NCI-H2227 (cell line): ENCODE results near the gene TTLL11.
"Not testable (repeated sequence)": the region's sequence is repeated elsewhere in the genome, so short reads cannot be mapped to it uniquely, and the experiment has no call there.

Experiments used
- DNase-seq: peaks from one replicate; lab custom pipeline; 2025; ENCODE audit not compliant: unreplicated experiment; lab: John Stamatoyannopoulos, UW

The TTLL11 gene

DNA sequence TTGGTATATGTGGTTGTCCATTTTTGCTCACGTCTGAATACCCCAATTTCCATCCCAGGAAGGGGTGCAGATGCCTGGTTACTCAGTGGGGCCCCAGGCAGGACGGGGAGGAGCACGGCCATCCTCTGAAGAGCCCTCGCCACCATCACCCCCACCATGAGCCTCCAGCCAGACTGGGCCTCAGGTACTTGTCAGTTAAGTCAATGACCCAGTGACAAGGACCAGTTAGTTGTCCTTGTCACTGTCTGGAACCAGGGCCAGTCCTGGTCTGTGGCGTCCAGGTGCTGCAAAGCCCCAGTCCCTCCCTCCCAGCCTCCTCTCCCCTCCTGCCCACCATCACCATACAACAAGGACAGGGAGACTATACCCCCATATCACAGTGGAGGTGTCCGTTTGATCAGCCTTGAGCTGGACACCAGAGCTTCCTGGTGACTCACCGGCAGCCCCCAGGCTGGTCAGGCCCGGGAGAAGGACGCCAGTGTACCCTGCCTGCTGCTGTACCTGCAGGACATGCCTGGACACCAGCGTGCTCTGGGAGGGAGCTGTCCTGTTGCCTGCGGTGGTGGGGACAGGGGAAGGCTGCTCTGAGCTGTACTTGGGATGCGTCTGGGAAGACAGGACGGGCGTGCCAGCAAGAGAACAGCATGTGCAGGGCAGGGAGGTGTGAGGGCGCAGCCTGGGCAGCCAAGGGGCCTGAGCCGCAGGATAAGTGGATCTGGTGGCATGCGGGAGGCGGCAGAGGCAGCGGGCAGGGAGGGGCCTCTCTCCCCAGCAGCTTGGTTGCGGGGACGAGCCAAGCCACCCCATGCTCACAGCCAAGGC lies 32.6 kb upstream of the TTLL11 start:
- DNase-seq, result no peak

GRCh38 chr9:122125158-122125508 lies 32.0 kb upstream of the TTLL11 start:
- DNase-seq, result peak; percentile 71

DNA sequence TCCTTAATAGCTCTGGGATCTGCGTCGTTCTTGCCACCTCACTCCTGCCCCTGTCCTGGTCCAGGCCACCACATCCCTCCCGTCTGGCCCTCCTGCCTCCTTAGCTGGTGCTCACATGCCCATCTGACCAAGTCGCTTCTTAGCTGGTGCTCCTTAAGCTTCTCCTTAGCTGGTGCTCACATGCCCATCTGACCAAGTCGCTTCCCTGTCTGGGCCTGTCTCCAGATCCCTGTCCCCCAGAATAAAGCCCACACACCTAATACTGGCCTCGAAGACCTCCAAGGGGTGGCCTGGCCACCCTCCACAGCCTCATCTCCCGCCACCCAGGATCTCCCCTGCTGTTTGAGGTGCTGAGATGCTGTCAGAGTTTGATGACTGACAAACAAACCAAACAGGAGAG lies 31.4 kb upstream of the TTLL11 start:
- no peak for DNase-seq

- DNase-seq, result no peak
Observed at GRCh38 chr9:122124048-122124447, 30.9 kb upstream of the TTLL11 start.

- peak; percentile 70 for DNase-seq
Observed at GRCh38 chr9:122122903-122123632, 30.0 kb upstream of the TTLL11 start.

DNA sequence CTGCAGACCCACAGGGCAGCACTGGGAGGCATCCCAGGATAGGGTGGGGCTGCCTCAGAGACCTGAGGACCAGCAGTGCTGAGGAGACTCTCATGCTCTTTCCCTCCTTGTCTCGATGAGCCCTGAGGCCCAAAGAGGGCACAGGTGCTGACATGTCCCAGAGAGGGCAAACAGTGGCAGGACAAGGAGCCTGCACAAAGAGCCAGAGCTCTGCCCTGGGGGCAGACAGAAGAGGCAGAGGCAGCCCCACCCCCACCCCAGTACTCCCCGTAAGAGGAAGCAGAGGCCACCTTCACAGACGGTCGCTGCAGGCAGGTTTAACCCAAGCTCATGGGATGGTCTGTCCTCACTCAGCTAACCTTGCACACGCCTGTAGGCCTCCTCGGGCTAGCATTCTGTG lies 29.4 kb upstream of the TTLL11 start:
- DNase-seq, result no peak

GRCh38 chr9:122121931-122122330 lies 28.8 kb upstream of the TTLL11 start:
- no peak for DNase-seq

DNA sequence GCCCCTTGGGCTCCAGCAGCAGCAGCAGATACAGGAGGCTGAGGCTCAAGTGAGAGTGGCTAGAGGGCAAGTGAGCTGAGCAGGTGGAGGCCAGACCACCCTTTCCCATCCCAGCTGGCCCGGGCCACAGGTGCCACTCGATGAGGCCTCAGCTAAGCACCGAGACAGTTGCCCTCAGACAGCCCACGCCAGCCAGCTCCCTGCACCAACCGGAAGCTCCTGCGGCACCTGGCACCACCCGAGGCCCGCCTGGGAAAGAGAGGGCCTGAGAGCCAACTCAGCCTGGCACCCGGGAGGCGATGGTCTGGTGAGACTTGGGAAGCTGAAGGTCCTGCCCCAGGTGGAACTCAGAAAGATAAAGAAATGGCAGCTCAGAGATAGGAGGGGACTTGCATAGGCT lies 28.3 kb upstream of the TTLL11 start:
- no peak for DNase-seq

- DNase-seq, result no peak
Observed at GRCh38 chr9:122120316-122121071, 27.4 kb upstream of the TTLL11 start.

DNA sequence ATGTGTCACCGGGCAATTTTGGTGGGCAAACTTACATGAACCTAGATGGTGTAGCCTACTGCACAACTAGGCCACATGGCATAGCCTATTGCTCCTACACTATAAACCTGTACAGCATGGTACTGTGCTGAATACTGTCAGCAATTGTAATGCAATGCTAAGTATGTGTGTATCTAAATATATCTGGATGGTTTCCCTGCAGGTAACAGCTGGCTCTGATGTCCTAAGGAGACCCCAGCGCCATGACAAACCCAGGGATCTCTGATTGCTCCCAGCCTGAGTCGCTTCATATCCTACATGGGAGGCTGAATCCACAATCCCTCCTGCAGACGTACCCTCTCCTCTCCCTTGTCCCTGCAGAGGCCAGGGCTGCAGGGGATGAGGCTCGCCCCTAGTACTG lies 26.6 kb upstream of the TTLL11 start:
- DNase-seq, result no peak

- no peak for DNase-seq
Observed at GRCh38 chr9:122119166-122119521, 26.0 kb upstream of the TTLL11 start.

DNA sequence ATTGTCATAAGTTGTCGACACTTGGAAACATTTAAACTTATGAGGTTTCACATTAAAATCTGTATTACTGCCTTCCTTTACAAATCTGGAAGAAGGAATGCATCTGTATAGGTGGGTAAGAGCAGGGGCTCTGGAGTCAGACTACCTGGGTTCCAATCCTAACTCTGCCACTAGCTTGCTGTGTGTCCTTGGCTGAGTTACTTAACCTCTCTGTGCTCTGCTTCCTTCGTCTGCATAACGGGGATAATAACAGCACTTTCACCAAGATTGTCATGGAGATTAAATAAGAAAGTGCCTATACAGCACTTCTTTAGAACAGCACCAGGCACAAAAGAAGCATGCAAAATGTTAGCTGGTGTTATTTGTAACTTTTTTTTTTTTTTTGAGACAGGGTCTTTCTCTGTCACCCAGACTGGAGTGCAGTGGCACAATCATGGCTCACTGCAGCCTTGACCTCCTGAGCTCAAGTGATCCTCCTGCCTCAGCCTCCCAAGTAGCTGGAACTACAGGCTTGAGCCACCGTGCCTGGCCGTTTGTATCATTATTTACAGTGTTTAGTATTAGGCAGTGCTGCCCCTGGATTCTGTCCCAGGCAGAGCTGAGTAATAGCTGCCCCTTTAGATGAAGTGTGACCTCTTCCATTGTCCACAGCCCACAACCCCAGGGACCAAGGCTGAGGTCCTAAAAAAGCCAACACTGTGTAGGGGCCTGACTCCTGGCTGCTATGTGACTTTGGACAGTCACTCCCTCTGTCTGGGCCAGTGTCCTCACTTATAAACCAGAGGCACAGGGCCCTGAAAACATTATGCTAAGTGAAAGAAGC lies 25.4 kb upstream of the TTLL11 start:
- no peak for DNase-seq

GRCh38 chr9:122117241-122117640 lies 24.1 kb upstream of the TTLL11 start:
- DNase-seq, result not testable (repeated sequence)

DNA sequence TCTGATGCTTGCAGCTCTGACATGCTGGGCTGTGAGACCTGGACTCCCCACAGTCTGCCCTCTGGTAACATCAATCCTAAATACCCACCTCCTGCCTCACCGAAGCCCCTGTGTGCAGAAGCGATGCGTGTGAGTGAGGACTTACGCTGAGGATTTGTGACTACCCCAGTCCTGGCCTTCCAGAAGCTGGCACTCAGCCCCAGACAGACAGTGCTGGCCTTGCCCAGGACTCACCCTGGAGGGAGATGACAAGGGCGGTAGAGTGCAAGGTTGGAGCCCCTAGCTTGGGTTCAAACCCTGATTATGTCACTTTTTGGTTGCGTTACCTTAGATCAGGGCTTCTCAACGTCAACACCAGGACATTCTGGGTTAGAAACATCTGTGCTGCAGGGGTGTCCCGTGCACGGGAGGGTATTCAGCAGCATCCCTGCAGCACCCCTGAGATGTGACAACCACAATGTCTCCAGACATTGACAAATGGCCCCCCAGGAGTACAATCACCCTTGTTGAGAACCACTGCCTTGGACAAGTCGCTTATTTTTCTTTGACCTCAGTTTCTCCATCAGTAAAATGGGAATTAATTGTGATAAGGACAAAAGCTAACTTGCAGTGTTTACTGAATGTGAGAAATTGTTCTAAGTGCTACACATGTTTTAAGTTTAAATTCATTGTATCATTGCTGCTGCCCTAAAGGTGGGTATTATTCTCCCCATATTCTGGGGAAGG lies 23.5 kb upstream of the TTLL11 start:
- no peak for DNase-seq

DNA sequence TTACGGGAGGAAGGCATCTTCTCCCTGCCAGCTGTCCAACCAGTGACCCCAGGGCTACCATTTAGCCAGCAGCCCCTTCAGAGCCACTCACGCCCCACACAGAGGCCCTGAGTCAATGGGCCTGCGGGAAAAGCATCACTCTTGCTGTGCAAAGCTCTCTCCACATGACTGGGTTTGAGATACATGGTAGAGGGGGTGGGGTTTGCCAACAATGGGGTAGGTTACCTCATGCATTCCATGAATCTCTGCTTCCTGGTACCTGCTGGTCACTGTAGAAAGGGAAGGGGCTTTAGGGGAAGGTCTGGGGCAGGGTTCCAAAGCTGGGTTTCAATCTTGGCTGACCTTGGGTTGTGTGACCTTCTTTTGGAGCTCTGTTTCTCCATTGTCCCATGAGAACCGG lies 22.9 kb upstream of the TTLL11 start:
- no peak for DNase-seq

- DNase-seq, result no peak
Observed at GRCh38 chr9:122115176-122116035, 22.3 kb upstream of the TTLL11 start.

DNA sequence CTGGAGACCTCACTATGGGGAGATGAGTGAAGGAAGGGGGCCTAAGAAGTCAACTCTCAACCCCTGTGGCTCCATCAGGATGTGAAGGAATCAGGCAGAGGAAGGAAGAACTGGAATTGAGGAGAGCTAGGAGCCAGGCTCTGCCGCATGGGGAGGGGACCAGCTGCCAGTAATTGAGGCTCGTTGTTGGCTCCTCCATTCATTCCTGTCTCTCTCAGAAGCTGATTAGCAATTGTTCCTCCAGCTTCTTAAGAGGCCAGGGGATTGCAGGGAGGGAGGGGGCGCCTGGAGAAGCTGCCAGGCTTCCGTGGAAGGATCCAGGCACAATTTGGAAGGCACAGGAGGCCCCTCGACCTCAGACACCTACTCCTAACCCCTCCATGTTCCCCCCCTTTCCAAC lies 20.5 kb upstream of the TTLL11 start:
- peak; percentile 28 for DNase-seq

DNA sequence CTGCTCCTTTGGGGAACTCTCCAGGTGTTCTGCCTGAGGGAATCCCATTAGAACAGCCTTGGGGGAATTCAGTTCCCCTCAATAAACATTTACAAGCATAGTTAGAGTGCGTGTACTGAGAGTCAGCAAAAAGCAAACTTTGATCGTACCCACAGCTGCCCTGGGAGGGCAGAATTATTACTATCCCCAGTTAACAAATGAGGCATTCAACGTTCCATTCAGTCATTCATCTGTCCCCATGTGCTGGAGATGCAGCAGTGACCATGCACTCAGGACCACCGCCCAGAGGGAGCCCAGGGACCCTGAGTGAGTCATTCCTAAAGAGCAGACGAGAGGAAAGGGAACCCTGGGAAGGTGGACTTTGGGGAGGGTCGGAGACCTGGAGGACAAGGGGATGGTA lies 19.1 kb upstream of the TTLL11 start:
- DNase-seq, result no peak

DNA sequence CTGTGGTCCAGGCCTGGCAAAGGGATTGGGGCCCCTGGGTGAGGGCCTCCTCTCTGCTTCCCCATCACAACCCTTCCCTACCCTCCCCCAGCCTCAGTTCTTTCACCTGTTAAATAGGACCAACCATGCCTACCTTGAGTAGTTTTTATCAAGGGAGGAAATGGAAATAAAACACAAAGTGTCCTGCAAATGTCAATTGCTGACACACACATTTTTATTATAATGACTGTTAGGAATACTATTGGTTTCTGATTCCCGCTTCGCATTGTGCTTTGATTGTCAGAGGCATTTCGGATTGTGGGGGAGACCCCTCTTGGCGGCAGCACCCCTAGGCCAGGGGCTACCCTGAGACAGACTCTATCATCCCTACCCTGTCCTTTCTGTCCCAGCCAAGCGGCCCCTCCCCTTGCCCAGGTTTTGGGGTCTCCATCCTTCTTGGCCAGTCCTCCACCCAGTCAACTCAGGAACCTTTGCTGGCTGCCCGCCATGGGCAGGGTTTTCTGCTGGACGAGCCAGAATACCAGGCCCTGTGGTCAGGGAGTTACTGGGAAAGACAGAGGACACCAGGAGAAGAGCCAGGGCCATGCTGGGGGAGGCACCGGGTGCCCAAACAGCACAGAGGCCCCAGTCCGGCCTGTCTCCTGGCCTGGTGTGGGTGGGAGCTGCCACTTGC lies 18.4 kb upstream of the TTLL11 start:
- DNase-seq, result no peak
